Measurements from ENCODE around the gene GPR42. TPM values are rescaled to one million over a fixed set of nuclear protein-coding genes. Genes with fewer than 3 reads are reported as not detected.
A peak's percentile ranks its signal among the peaks of the same experiment; 100 is the strongest.

The GPR42 gene
- total and polyA plus RNA-seq, 12 donors, result not detected

DNA sequence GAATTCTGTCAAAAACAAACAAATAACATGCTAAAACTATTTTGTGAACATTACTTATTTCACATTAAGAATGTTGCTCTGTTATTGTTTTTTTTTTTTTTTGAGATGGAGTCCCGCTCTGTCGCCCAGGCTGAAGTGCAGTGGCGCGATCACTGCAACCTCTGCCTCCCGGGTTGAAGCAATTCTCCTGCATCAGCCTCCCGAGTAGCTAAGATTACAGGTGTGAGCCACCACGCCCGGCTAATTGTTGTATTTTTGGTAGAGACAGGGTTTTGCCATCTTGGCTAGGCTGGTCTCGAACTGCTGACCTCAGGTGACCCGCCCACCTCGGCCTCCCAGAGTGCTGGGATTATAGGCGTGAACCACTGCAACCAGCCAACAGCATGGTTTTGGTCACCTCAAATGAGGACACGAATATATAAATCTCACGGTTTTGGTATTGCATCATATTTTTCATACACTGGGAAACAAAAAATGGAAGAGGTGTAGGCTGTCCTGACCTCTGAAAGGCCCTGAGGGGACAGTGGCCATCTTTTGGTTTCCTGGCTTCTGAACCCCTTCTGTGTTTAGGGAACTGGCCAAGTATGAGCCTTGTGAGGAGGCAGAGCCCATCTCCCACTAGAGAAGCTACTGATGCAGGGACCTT is 25.5 kb downstream of the GPR42 start:
- no peaks in the 10 kb centered on the region for H3K9me3 ChIP-seq (replicated peaks in 1 of 3)
- TF ChIP-seq, protein P1, sequence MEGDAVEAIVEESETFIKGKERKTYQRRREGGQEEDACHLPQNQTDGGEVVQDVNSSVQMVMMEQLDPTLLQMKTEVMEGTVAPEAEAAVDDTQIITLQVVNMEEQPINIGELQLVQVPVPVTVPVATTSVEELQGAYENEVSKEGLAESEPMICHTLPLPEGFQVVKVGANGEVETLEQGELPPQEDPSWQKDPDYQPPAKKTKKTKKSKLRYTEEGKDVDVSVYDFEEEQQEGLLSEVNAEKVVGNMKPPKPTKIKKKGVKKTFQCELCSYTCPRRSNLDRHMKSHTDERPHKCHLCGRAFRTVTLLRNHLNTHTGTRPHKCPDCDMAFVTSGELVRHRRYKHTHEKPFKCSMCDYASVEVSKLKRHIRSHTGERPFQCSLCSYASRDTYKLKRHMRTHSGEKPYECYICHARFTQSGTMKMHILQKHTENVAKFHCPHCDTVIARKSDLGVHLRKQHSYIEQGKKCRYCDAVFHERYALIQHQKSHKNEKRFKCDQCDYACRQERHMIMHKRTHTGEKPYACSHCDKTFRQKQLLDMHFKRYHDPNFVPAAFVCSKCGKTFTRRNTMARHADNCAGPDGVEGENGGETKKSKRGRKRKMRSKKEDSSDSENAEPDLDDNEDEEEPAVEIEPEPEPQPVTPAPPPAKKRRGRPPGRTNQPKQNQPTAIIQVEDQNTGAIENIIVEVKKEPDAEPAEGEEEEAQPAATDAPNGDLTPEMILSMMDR (IDR thresholded peaks at IDR 0.05), result no peak
- TF ChIP-seq POLR2A (IDR thresholded peaks at IDR 0.05), result no peak
- no peak overlapping the region for H3K4me3 ChIP-seq
- WGBS, 4 donors, result 79 to 85% (median 82%) methylated on average over 14 of the region's 14 CpGs
- no peak for DNase-seq
- peaks cover 0 to 11% of the 10 kb centered on the region in 2 donors for H3K4me1 ChIP-seq (replicated peaks in 1 of 2)
- no peaks in the 10 kb centered on the region for H3K27me3 ChIP-seq
- no peaks in the 10 kb centered on the region for H3K36me3 ChIP-seq (replicated peaks in 1 of 2)
- H3K27ac ChIP-seq, result peak overlapping the region in 1 of 5 donors; percentile 42
- intact Hi-C loops (cut with DNase I), result no loop called here

DNA sequence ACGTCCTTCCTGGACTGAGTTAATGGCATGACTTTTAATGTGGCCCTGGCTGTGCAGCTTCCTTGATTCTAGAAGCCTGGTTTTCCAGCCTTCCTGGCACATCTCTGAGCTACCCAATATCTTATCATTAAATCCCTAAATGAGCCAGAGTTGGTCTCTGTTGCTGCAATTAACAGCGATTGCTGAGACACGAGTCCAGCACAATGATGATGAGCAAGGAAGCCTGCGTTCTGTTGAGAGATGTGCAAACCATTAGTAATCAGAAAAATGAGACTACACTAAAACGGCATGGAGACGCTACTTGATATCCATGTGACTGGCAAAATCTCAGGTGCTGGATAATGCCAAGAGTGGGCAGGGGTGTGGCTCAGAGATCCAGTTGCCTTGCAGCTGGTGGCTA is 26.2 kb downstream of the GPR42 start:
- DNase-seq, result no peak
- no peak overlapping the region for H3K27ac ChIP-seq
- 75 to 88% (median 84%) methylated on average over 6 of the region's 6 CpGs for WGBS, 4 donors
- H3K9me3 ChIP-seq (replicated peaks in 1 of 3), result no peaks in the 10 kb centered on the region
- no peak overlapping the region for H3K4me3 ChIP-seq
- H3K4me1 ChIP-seq (replicated peaks in 1 of 2), result peaks cover 0 to 11% of the 10 kb centered on the region in 2 donors
- intact Hi-C loops (cut with DNase I), result no loop called here
- no peaks in the 10 kb centered on the region for H3K27me3 ChIP-seq
- no peaks in the 10 kb centered on the region for H3K36me3 ChIP-seq (replicated peaks in 1 of 2)
- TF ChIP-seq, protein P1 (IDR thresholded peaks at IDR 0.05), result no peak
- no peak for TF ChIP-seq POLR2A (IDR thresholded peaks at IDR 0.05)

DNA sequence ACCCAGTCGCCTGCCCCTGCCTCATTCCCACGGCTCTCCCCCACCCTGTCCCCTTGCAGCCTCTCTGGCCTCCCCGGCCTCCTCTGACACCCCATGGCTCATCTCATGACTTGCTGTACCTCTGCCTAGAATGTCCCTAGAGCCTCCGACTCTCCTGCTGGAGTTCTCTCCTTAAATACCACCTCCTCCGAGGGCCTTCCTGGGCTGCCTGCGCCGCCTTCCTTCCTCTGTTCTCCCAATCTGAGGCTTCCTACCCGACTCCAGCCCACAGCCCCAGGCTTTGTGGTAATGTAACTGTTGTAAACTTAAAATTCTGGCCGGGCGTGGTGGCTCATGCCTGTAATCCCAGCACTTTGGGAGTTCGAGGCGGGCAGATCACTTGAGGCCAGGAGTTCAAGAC is 27.7 kb downstream of the GPR42 start:
- intact Hi-C loops (cut with DNase I), result no loop called here
- WGBS, 4 donors, result 87 to 92% (median 91%) methylated on average over 12 of the region's 12 CpGs
- TF ChIP-seq, protein P1 (IDR thresholded peaks at IDR 0.05), result no peak
- TF ChIP-seq POLR2A (IDR thresholded peaks at IDR 0.05), result no peak
- Histone ChIP-seq H3K27me3 (no peaks in the 10 kb centered on the region), H3K4me3 (no peak overlapping the region), H3K36me3 (replicated peaks in 1 of 2) (no peaks in the 10 kb centered on the region), H3K27ac (no peak overlapping the region), H3K4me1 (replicated peaks in 1 of 2) (peaks cover 0 to 11% of the 10 kb centered on the region in 2 donors), H3K9me3 (replicated peaks in 1 of 3) (no peaks in the 10 kb centered on the region)
- DNase-seq, result no peak

DNA sequence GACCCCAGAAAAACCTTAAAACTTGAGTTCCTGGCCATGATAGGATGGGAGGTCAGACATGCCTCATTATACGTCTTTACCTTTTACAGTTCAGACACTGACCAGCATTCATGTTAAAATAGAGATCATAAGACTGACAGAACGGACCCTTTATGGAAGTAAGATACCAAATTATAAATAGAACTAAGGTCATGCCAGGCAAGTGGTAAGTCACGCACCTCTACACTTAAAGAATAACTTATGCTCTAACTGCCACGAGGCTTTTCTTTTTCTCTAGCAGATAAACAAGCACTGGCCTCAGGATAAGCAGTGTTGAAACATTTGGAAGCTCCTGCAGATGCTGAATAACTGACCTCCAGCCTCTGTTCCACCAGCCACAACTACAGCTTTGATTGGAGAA is 28.4 kb downstream of the GPR42 start:
- Histone ChIP-seq H3K36me3 (replicated peaks in 1 of 2) (no peaks in the 10 kb centered on the region), H3K4me3 (no peak overlapping the region), H3K27me3 (no peaks in the 10 kb centered on the region), H3K27ac (no peak overlapping the region), H3K4me1 (replicated peaks in 1 of 2) (peaks cover 0 to 11% of the 10 kb centered on the region in 2 donors), H3K9me3 (replicated peaks in 1 of 3) (no peaks in the 10 kb centered on the region)
- intact Hi-C loops (cut with DNase I), result no loop called here
- WGBS, 4 donors, result 72 to 87% (median 83%) methylated on average over 4 of the region's 4 CpGs
- TF ChIP-seq, protein P1 (IDR thresholded peaks at IDR 0.05), result no peak
- DNase-seq, result no peak

All from adrenal gland (tissue), 12 donors.